Ectodermal cell (in vitro differentiated cells): ENCODE results near the gene BTN2A1.

Experiments
- H3K27ac ChIP-seq: 2 replicates; pipeline ENCODE4 v1.7.0; 2013; ENCODE audit warnings: mild to moderate bottlenecking, low read depth, low read length; ENCODE audit not compliant: insufficient read depth, poor library complexity, severe bottlenecking
- H3K27me3 ChIP-seq: 2 replicates; pipeline ENCODE4 v1.7.0; 2013; ENCODE audit warnings: mild to moderate bottlenecking, low read length; ENCODE audit not compliant: insufficient read depth, control insufficient read depth, poor library complexity, severe bottlenecking
- H3K36me3 ChIP-seq: one replicate; pipeline ENCODE4 v1.7.0; 2013; ENCODE audit warnings: low read length; ENCODE audit not compliant: control insufficient read depth, insufficient read depth
- H3K4me1 ChIP-seq: one replicate; pipeline ENCODE4 v1.7.0; 2013; ENCODE audit warnings: low read length; ENCODE audit not compliant: control insufficient read depth, insufficient read depth
- H3K4me3 ChIP-seq: 2 replicates; pipeline ENCODE4 v1.7.0; 2013; ENCODE audit warnings: low read depth, low read length, control low read depth; ENCODE audit not compliant: insufficient read depth
- H3K9me3 ChIP-seq: 2 replicates; pipeline ENCODE4 v1.7.0; 2013; ENCODE audit warnings: mild to moderate bottlenecking, low read length, moderate library complexity; ENCODE audit not compliant: control insufficient read depth
- WGBS, 2 experiments: methylation state at CpG; one replicate each; pipeline ENCODE4 v1.1.7; 2013; ENCODE audit warnings: missing lambda C conversion rate in 2 of 2; 5-methylcytosine and 5-hydroxymethylcytosine counted together

Gene BTN2A1

DNA sequence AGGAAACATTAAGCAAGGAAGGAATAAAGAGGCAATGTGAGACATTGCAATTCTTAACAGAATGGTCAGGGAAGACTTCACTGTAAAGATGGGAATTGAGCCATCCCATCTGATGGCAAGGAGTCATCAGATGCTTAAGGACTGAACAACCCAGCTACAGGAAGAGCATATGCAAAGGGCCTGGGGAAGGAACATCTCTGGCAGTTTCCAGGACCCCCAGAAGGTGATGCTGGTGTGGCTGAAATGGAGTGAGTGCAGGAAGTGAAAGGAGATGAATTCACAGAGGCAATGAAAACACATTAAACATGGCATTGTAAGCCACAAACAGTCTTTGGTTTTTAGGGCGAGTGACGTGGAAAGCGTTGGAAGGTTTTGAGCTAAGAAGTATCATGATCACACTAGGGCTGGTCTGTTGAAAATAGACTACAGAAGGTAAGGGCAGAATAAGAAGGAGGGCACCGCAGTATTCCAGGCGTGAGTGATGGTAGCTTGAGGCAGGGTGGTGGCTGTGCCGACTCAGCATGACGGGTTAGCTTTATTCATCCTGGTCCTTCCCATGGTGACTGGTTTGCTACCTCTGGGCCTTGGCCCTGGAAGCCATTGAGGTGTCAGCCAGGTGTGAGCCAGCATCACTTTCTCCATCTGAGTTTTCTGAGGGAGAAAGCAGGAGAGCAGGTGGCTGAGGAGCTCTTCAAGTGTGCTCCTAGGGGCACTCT lies 6.8 kb downstream of the BTN2A1 start:
- Histone ChIP-seq H3K4me1 (no peaks in the 10 kb centered on the region), H3K4me3 (no peak overlapping the region), H3K27ac (no peak overlapping the region), H3K36me3 (peaks cover 56% of the 10 kb centered on the region), H3K27me3 (no peaks in the 10 kb centered on the region), H3K9me3 (no peaks in the 10 kb centered on the region)
- WGBS, 2 experiments = 95 to 97% methylated on average over 7 of the region's 7 CpGs

DNA sequence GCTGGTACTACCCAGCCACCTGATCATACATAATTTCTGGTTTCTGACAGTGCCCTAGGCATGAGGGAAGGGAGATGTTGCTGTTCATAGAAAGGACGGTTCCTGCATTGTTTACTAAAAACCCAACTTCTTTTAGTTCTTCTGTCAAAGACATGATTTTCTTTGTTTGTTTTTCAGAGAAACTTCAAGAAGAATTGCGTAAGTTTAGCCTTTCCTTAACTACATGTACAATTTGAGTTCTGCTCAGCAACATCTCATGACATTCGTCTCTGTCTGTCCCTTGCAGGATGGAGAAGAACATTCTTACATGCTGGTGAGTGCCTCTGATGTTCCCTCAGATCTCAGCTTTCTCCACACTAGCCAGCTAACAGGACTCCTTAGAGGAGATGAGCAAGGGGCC lies 8.0 kb downstream of the BTN2A1 start:
- 90 to 95% methylated on average over 3 of the region's 3 CpGs for WGBS, 2 experiments
- Histone ChIP-seq H3K4me1 (no peaks in the 10 kb centered on the region), H3K27me3 (no peaks in the 10 kb centered on the region), H3K9me3 (no peaks in the 10 kb centered on the region), H3K4me3 (no peak overlapping the region), H3K36me3 (peaks cover 56% of the 10 kb centered on the region), H3K27ac (no peak overlapping the region)

DNA sequence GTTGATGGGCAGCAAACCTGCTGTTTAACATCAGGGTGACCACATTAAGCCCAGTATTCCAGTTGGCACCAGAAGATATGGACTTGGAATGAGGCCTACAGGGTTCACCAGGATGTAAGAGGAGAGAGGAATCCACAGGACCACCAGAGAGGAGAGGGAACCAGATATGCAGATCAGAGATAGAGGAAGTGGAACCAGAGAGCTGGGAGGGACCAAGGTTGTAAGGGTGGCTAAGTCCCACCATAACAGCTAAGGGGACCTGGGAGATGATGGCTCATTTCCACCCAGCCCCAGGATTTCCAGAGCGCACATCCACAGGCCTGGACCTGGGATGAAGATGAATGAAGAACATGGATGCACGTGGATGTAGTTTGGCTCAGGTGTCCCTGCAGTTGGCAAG lies 11.1 kb downstream of the BTN2A1 start:
- Histone ChIP-seq H3K27me3 (no peaks in the 10 kb centered on the region), H3K4me3 (no peak overlapping the region), H3K9me3 (no peaks in the 10 kb centered on the region), H3K4me1 (no peaks in the 10 kb centered on the region), H3K27ac (no peak overlapping the region), H3K36me3 (peaks cover 46% of the 10 kb centered on the region)
- 97 to 98% methylated on average over 2 of the region's 2 CpGs for WGBS, 2 experiments

DNA sequence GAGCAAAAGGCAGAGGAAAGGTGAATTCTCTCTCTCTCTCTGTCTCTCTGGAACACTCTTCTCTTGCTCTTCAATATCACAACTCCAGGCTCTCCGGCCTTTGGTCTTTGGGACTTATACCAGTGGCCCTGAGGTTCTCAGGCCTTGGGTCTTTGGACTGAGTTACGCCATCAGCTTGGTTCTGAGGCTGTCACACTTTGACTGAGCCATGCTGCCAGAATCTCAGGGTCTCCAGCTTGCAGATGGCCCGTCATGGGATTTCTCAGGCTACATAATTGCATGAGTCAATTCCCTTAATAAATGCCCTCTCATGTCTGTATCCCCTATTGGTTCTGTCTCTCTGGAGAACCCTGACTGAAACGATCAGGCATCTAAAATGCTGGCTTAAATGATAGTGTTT lies 12.9 kb downstream of the BTN2A1 start:
- 95 to 96% methylated on average over 4 of the region's 4 CpGs for WGBS, 2 experiments
- no peaks in the 10 kb centered on the region for H3K27me3 ChIP-seq
- H3K36me3 ChIP-seq = peaks cover 29% of the 10 kb centered on the region
- H3K4me1 ChIP-seq = no peaks in the 10 kb centered on the region
- H3K27ac ChIP-seq = no peak overlapping the region
- H3K4me3 ChIP-seq = no peak overlapping the region
- no peaks in the 10 kb centered on the region for H3K9me3 ChIP-seq

DNA sequence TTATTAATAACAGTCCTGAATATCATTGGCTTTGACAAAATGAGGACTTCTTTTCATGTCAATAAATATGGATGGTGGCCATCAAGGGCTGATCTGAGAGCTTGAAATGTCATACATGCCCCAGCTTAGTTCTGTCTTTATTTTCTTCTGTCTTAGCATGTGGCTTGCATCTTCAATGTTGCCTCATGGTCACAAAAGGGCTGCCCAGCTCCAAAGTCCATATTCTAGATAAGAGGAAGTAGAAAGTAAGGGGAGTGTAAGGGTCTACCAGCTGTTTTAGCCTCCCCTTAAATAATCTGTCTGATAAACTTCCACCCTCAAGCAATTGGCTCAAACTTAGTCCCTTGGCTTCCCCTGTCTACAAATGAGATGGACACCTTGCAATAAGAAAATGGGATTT lies 14.2 kb downstream of the BTN2A1 start:
- H3K4me3 ChIP-seq = no peak overlapping the region
- no peak overlapping the region for H3K27ac ChIP-seq
- no peaks in the 10 kb centered on the region for H3K4me1 ChIP-seq
- H3K36me3 ChIP-seq = peaks cover 17% of the 10 kb centered on the region
- H3K9me3 ChIP-seq = no peaks in the 10 kb centered on the region
- H3K27me3 ChIP-seq = no peaks in the 10 kb centered on the region

DNA sequence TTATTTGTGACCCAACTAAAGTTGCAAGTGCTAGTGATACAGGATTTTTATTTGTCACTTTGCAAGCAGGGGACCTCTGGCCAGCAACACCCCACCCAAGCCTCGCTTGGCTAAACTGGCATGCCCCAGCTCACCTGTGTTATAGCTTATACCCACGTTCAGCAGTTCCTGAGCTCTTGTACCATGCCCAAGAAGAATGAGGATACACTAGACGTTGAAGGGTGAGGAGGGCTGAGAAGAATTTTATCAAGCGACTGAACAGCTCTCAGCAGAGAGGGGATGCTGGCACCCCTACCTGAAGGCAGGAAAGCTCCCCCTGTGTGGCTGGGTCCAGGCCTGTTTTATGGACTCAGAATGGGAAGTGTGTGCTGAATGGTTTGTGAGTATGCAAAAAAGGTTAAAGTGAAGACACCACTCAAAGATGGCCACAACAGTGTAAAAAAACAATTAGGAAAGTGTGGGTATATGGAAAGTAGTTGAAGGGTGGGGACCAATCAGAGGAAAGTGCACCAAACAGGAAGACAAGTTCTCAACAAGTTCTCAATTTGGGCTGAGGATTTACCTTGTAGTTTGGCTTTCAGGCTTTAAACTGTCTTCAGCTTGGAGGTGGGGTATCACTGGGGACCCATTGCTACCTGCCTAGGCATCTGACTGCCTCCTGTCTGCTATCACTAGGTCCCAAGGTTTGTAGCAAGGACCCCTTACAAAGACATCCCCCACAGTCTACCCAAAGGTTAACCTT lies 15.0 kb downstream of the BTN2A1 start:
- no peaks in the 10 kb centered on the region for H3K27me3 ChIP-seq
- peaks cover 10% of the 10 kb centered on the region for H3K36me3 ChIP-seq
- no peak overlapping the region for H3K4me3 ChIP-seq
- no peaks in the 10 kb centered on the region for H3K4me1 ChIP-seq
- no peaks in the 10 kb centered on the region for H3K9me3 ChIP-seq
- no peak overlapping the region for H3K27ac ChIP-seq
- WGBS, 2 experiments = 94 to 95% methylated on average over 4 of the region's 4 CpGs

DNA sequence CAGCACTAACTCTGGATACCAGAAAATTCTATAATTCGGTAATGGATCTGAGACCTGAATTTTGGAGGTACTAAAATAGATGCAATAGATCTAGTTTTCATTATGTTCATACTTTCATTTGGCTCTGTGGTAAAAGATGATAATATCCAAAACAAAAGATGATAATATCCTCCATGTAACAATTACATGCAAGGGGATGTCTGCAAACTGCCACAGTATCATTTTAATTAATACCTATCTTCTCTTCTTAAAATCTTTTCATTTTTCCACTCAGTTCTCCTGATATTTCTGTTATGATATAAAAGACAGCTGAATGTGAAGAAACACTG lies 15.6 kb downstream of the BTN2A1 start:
- Histone ChIP-seq H3K9me3 (no peaks in the 10 kb centered on the region), H3K4me3 (no peak overlapping the region), H3K4me1 (no peaks in the 10 kb centered on the region), H3K27ac (no peak overlapping the region), H3K27me3 (no peaks in the 10 kb centered on the region), H3K36me3 (peaks cover 4% of the 10 kb centered on the region)
- 100% methylated on average over 1 of the region's 1 CpG; no CpG with 5 or more reads in 1 of the 2 experiments for WGBS, 2 experiments

DNA sequence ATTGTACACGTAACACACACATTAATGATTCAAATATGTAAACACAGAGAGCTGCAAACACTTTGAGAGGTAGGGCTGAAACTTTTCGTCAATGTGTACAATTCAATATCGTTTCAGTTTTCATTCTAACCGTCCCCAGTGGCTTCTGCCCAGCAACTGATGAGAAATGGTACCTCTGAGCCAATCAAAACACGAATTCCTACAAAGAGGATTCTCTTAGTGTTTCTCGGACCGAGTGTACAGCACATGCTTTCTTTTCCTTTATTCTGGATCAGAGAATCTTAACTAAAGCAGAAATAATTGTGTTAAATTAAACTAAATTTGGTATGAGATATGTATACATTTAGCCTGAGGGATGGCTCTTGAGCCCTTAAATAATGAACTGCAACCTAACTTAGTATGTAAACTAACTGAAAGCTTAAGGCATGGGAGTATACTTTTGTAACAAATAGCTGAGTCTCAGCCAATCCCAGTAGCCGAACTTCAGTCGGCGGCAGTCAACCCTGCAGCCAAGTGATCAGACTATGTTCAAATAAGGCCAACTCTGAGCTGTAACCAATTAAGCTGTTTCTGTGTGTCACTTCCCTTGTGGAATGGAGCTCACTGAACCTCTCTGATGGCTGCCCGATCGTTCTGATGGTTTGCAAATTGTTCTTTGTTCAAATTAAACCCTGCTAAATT lies 16.1 kb downstream of the BTN2A1 start:
- WGBS, 2 experiments = 85 to 88% methylated on average over 12 of the region's 12 CpGs
- H3K4me1 ChIP-seq = no peaks in the 10 kb centered on the region
- no peak overlapping the region for H3K4me3 ChIP-seq
- H3K36me3 ChIP-seq = no peaks in the 10 kb centered on the region
- H3K27me3 ChIP-seq = no peaks in the 10 kb centered on the region
- no peaks in the 10 kb centered on the region for H3K9me3 ChIP-seq
- no peak overlapping the region for H3K27ac ChIP-seq

DNA sequence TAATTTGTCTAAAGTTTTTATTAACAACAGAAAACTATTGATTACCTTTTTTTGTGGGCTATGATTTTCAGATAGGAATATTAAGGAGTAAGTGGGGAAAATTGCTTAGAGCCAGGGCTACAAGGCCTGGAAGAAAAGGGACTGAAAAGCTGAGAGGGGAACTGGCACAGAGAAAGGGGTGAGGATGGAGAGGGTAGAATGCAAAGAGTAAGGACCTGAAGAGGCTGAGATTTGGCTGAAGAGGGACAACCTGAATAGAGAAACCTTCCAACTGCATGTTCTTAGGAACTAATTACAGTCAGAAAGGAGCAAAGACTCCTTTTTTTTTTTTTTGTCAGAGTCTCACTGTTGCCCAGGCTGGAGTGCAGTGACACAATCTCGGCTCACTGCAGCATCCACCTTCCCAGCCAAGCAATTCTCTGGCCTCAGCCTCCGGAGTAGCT lies 16.7 kb downstream of the BTN2A1 start:
- no peaks in the 10 kb centered on the region for H3K36me3 ChIP-seq
- no peaks in the 10 kb centered on the region for H3K4me1 ChIP-seq
- 89% methylated on average over 2 of the region's 2 CpGs for WGBS, 2 experiments
- no peak overlapping the region for H3K27ac ChIP-seq
- H3K4me3 ChIP-seq = no peak overlapping the region
- H3K9me3 ChIP-seq = no peaks in the 10 kb centered on the region
- no peaks in the 10 kb centered on the region for H3K27me3 ChIP-seq
